Raji (cell line): ENCODE results near the gene PFKL.

ENCODE experiments used
- POLR2A ChIP-seq: IDR thresholded peaks from 2 replicates; pipeline ENCODE4 v1.6.1; 2011; ENCODE audit warnings: low read depth, low read length, control low read depth; ENCODE audit not compliant: insufficient read depth

The PFKL gene

DNA sequence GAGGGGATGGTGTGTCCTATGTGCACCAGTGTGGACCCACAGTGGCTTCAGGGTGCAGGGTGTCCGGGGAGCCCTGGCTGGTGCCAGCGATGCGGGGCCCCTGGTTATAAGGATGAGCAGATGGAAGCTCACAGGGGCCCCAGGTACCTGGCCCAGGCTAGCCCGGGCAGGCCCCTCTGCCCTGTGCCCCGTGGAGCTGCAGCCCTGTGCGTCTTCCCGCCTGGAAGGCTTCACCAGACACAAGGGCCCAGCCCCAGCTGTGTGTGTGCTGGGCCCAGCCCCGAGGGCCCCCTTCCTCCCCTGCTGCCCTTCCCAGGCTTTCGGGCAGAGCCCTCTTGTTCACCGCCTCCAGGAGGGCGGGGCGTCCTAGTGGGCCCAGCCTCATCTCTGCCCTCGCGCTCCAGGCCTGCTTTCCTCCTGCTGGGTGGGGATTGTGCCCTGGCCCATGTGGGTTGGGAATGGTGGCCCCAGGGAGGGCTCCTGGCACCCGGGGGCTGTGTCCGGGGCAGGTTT is 15.9 kb downstream of the PFKL start:
- TF ChIP-seq POLR2A: no peak

DNA sequence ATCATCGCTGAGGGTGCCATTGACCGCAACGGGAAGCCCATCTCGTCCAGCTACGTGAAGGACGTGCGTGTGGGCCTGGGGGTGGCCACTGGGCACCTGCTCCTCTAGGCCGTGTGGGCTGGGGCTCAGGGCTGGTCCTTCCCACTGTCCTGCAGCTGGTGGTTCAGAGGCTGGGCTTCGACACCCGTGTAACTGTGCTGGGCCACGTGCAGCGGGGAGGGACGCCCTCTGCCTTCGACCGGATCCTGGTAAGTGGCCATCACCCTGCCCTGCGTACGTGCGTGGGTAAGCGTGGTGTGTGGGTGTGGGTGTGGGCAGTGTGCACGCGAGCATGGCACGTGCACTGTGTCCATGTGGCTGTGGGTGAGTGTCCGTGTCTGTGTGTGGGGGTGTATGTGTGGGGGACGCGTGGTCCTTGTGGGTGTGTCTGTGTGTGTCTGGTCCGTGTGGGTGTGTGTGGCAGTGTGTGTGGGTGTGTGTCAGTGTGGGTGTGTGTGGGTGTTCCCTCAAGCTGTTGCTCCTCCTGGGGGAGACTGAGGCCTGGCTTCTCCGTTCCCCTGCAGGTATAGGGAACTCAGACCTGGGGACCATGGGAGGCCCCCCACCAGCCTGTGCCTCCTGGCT is 16.5 kb downstream of the PFKL start:
- no peak for TF ChIP-seq POLR2A

DNA sequence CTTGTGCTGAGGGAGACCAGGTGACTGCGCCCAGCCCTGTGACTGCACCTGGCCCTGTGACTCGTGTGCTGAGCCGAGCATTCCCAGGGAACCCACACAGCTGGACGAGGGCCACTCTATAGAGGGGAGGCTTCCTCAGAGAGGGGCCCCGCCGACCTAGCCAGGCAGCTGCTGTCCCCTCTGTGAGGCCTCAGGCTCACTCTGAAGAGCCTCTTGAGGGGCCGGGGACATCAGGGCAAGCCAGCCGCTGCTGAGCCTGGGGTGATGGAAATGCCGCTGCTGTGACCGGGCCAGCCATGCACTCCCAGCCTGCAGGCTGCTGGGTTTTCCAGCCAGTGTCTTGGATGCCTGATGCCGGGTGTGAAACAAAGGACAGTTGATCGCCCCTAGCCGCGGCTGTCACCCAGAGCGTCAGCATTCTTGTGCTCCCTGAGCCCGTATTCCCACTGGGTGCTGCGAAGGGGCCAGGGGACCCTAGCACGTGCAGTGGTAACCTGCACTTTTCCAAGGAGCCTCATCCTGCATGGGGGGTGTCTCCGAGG is 17.5 kb downstream of the PFKL start:
- no peak for TF ChIP-seq POLR2A

DNA sequence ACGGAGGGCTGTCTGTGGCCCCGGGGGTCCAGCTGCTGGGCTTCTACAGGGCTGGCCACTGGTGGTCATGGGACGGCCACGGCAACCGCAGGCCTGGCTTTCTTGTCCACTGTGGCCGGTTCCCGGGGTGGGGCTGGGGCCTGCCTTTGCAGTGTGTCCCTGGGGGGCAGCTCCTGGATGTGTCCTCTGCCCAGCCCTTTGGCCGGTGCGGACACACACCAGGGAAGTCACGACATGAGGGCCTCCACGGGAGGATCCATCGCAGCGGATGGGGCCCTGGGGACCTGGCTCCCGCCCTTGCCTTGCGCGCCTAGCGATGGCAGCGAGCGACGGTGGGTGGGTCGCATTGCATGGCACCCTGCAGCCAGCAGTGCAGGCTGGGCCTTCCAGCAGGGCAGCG is 18.0 kb downstream of the PFKL start:
- TF ChIP-seq POLR2A: no peak

DNA sequence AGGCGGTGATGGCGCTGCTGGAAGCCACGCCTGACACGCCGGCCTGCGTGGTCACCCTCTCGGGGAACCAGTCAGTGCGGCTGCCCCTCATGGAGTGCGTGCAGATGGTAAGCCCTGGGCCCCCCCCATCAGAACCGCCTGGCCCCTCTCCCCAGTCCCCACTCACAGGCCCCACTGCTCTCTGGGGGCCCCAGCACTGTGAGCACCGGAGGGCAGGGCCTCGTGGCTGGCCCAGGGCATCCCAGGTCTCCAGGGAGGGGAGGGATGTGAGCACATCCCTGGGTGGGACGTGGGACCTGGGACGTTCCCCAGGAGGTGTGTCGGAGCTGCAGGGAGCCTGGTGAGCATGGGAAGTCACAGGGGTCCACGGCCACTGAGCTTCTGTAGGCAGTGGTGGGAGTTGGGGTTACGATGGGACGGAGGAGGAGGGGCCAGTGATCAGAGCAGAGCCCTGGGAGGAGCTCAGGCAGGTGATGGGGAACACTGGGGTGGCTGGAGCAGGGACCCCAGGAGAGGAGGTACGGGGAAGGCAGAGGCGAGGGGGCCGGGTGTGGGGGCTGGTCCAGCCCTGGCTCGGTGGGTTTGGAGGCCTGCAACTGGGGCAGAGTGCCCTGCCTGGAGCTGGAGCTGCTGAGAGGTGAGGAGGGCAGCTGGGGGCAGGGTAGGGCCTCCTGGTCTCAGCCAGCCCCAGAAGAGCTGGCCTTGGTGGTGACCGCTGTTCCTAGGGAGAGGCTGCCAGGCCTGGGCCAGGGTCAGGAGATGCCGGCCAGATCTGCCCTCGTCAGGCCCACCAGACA is 18.8 kb downstream of the PFKL start:
- no peak for TF ChIP-seq POLR2A

DNA sequence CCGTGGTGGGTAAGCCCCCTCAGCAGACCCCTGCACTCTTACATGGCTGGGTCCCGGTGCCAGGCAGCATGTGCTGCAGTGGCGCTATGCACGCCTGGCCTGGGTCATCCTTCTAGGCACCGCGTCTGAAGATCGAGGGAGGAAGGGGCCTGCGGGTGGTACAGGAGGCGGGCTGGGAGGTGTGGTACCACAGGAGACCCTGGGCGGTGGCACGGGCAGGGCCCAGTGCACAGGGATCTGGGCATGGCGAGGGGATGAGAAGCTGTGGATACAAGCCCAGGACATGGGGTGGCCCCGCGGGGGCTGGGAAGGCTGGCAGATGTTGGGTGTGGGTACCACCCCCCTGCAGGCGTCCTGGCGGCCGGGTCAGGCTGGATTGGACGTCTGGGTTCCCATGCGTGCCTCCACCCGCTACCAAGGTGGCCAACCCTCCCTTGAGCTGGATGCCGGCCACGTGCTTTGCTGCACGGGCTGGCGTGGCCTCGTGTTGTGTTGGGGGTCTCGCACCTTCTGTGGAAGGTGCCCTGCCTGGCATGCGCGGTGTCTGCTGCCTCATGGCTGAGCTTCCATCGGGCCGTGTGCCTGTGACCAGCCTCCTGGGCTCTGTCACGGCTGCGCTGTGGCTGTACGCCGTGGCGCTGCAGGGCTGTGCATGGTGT is 19.7 kb downstream of the PFKL start:
- no peak for TF ChIP-seq POLR2A

DNA sequence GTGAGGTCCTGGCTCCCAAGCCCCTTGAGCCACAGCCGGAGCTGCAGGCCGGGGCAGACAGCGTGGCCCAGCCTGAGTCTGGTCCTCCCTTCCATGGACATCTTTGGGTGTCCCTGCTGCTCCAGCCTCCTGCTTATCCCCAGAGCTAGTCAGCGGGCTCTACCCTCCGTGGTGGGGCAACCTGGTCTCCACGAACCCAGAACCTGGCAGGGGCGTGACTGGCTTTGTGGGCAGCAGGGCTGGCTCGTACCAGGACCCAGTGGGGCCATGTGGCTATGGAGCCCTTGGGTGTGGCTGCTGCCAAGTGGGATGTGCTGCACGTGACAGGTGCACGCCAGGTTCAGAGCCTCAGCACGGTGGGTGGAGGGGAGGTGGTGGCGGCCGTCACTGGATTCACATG is 21.0 kb downstream of the PFKL start:
- no peak for TF ChIP-seq POLR2A

DNA sequence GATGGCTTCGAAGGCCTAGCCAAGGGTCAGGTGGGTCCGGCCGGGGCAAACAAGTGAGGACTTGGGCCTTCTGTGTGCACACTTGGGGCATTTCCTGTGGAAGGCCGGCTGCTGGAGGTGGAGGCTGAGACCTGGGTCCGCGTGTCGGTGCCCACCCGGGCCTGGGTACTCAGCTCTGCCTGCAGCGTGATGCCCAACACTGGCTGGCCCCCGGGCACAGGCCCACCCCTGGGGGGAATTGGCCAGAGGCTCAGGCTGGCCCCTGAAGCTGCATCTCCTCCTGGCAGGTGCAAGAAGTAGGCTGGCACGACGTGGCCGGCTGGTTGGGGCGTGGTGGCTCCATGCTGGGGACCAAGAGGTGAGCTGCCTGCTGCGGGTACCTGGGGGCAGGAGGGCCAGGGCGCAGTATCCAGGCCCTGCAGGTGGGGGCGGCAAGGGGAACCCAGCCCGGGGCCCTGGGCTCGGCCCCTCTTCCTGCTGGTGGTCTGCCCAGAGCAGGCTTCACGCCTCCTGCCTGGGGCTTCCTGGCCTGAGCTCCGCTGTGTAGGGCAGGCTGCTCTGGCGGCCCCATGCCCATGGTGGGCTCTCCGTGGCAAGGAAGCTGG is 22.1 kb downstream of the PFKL start:
- TF ChIP-seq POLR2A: no peak

DNA sequence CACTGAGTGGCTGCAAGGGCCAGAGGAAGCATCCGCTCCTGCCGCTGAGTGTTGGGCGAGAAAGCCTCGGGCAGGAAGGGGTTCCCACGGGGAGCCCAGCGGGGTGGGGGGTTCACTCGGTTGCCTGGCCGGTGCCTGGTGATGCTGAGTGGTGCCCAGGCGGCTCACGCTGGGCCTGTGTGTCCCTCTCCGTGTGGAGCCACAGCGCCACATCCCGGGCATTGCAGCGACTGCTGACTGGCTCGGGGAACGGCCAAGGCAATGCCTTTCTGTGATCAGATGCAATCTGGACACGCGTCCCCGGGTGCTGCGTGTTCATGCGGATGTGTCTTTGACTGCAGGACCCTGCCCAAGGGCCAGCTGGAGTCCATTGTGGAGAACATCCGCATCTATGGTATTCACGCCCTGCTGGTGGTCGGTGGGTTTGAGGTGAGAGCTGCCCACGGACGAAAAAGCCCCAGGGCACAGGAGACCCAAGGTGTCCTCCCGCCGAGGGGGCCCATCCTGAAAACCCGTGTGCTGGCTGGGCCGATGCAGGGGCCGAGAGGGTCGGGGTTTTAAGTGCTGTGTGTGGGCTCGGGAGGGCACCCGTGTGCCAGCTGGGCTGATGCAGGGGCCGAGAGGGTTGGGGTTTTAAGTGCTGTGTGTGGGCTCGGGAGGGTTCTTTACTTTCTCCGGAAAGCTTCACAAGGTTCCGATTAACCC is 22.9 kb downstream of the PFKL start:
- no peak for TF ChIP-seq POLR2A

DNA sequence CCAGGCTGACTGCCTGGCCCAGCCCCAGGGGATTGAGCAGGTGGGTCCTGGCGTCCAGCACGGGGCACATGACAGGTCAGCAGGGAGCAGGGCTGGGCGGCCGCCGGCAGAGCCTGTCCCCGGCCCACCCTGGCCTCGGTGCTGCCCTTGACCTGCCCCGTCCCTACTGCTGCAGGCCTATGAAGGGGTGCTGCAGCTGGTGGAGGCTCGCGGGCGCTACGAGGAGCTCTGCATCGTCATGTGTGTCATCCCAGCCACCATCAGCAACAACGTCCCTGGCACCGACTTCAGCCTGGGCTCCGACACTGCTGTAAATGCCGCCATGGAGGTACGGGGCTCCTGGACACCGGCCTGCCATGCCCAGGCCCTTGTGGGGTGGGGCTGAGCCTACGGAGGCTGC is 23.7 kb downstream of the PFKL start:
- TF ChIP-seq POLR2A: no peak

DNA sequence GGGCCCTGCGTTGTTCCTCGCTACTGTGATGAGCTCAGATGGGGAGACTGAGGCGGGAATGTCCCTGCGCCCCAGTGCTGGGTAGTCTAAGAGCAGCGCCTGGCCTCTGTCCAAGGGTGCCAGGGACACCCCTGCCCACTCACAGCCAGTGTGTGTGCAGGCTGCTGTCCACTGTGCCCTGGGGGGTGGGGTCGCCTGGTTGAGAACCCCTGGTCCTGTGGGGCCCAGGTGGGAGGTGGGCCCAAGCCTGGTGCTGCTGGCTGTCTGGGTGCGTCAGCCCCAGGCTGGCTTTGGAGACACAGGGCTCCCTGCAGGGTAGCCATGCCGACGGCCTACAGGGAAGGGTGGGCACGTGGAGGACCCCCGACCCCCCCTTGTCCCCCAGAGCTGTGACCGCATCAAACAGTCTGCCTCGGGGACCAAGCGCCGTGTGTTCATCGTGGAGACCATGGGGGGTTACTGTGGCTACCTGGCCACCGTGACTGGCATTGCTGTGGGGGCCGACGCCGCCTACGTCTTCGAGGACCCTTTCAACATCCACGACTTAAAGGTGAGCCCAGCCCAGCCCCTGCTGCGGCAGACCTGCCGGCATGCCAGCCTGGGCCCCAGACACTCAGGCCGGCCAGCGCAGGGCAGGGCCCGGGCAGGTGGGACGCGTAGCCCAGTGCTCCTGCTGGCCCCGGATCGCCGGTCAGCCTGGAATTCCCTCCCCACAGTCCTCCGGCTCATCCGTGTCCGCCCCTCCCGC is 24.4 kb downstream of the PFKL start:
- TF ChIP-seq POLR2A: no peak

DNA sequence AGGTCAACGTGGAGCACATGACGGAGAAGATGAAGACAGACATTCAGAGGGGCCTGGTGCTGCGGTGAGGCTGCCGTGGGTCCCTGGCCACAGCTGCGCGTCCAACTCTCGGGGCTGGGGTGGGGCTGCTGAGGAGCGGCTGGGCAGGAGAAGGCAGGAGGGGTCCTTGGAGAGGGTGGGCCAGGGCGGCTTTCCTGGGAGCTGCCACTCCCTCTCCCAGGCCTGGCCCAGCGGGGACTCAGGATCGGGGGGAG is 24.9 kb downstream of the PFKL start:
- no peak for TF ChIP-seq POLR2A

DNA sequence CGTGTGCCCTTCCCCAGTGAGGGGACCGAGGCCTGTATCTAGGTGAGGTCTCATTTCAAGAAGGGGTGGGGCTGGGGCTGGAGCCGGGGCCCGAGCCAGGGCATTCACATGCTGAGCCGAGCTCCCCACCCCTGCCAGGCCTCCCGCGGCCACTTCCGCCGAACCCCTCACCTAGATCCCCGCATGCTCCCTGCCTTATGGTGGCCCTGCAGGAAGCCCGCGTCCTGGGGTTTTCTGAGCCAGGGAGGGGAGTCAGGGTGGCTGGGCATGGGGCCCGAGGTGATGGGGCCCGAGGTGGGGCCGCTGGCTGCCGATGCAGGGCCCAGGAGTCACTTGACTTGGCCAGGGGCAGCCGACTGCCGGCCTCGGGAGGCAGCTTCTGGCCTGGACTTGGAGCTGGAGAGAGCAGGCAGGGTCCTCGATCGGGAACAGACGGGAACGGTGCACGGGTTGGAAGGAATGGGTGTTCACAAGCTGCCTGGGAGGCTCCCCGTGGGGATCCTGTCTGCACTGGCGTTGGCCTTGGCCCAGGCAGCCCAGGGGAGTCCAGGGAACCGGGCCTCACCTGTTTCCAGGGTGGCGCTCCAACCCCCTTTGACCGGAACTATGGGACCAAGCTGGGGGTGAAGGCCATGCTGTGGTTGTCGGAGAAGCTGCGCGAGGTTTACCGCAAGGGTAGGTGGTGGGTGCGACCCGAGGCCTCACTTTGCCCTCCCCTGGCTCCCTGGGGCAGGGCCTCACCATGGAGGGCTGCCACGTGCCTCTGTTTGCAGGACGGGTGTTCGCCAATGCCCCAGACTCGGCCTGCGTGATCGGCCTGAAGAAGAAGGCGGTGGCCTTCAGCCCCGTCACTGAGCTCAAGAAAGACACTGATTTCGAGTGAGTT is 25.8 kb downstream of the PFKL start:
- TF ChIP-seq POLR2A: no peak
